ENCODE results near the gene GSN.

Gene GSN

DNA sequence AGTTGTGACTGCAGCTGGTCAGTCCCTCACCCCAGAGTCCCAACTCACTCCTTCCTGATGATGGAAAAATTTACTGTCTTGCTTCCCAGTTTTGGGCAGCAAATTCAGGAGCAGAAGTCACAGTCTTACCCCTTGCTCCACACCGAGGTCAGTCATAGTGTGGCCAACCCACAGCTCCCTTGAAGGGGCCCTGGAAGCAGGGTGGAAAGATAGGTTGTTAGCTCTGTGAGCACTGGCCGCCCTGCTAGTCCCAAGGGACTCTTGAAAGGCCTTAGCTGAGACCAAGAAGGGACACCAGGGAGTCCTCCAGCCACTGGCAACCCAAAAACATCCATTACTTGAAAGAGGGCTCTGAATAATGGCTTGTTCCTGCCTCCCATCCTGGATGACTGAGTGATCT, 40.0 kb downstream of the GSN start:
- Histone ChIP-seq H3K9me2 (ENCODE audit: low read depth, low read length) (no peaks in the 10 kb centered on the region), H3K9ac (ENCODE audit: low read length) (no peak overlapping the region), H3K27me3 (ENCODE audit: insufficient read depth, low read length) (no peaks in the 10 kb centered on the region; the same call in 1 of the 2 replicates), H3K4me1 (ENCODE audit: insufficient read depth, low read length, severe bottlenecking) (no peaks in the 10 kb centered on the region), H3K9me3 (ENCODE audit: low read length) (no peaks in the 10 kb centered on the region), H3F3A (ENCODE audit: insufficient read depth, low read length) (no peaks in the 10 kb centered on the region), H2AFZ (ENCODE audit: low read length) (no peak overlapping the region), H3K36me3 (ENCODE audit: insufficient read depth, low read length) (no peaks in the 10 kb centered on the region), H3K4me2 (ENCODE audit: low read length) (no peak overlapping the region), H3K79me2 (ENCODE audit: insufficient read depth, low read length) (no peaks in the 10 kb centered on the region), H3K4me3 (ENCODE audit: low read depth, low read length, poor library complexity, severe bottlenecking) (no peak overlapping the region), H3K27ac (ENCODE audit: low read depth, low read length, poor library complexity, severe bottlenecking) (no peak overlapping the region), H4K20me1 (ENCODE audit: insufficient read depth, low read length) (no peaks in the 10 kb centered on the region)
- TF ChIP-seq EZH2 (IDR thresholded peaks at IDR 0.05; ENCODE audit: borderline replicate concordance, low read length): no peak

DNA sequence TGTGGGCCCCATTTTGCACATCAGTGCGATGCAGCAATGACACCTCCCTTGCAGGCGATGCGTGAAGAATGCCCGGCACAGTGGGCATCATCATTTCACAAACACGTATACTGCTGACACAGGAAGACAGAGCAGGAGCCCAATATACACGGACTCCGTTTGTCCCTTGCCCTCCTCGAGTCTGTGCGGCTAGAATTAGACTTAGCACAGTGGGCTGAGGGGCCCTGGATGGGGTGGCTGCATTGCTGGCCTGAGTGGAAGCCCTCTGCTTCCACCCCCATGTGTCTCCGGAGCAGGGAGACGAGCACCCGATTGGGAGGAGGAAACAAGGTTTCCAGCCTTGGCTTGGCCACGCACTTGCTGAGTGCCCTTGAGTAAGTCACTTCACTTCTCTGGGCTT, 40.8 kb downstream of the GSN start:
- no peaks in the 10 kb centered on the region for H3K79me2 ChIP-seq (ENCODE audit: insufficient read depth, low read length)
- no peaks in the 10 kb centered on the region for H4K20me1 ChIP-seq (ENCODE audit: insufficient read depth, low read length)
- H3K9me3 ChIP-seq (ENCODE audit: low read length): no peaks in the 10 kb centered on the region
- H3K27me3 ChIP-seq (ENCODE audit: insufficient read depth, low read length): no peaks in the 10 kb centered on the region; the same call in 1 of the 2 replicates
- H3F3A ChIP-seq (ENCODE audit: insufficient read depth, low read length): no peaks in the 10 kb centered on the region
- no peak overlapping the region for H3K4me2 ChIP-seq (ENCODE audit: low read length)
- no peak overlapping the region for H3K4me3 ChIP-seq (ENCODE audit: low read depth, low read length, poor library complexity, severe bottlenecking)
- no peaks in the 10 kb centered on the region for H3K9me2 ChIP-seq (ENCODE audit: low read depth, low read length)
- no peaks in the 10 kb centered on the region for H3K4me1 ChIP-seq (ENCODE audit: insufficient read depth, low read length, severe bottlenecking)
- TF ChIP-seq EZH2 (IDR thresholded peaks at IDR 0.05; ENCODE audit: borderline replicate concordance, low read length): no peak
- TF ChIP-seq, protein P1, sequence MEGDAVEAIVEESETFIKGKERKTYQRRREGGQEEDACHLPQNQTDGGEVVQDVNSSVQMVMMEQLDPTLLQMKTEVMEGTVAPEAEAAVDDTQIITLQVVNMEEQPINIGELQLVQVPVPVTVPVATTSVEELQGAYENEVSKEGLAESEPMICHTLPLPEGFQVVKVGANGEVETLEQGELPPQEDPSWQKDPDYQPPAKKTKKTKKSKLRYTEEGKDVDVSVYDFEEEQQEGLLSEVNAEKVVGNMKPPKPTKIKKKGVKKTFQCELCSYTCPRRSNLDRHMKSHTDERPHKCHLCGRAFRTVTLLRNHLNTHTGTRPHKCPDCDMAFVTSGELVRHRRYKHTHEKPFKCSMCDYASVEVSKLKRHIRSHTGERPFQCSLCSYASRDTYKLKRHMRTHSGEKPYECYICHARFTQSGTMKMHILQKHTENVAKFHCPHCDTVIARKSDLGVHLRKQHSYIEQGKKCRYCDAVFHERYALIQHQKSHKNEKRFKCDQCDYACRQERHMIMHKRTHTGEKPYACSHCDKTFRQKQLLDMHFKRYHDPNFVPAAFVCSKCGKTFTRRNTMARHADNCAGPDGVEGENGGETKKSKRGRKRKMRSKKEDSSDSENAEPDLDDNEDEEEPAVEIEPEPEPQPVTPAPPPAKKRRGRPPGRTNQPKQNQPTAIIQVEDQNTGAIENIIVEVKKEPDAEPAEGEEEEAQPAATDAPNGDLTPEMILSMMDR (IDR thresholded peaks at IDR 0.05; ENCODE audit: low read length): no peak
- no peak overlapping the region for H3K9ac ChIP-seq (ENCODE audit: low read length)
- no peak overlapping the region for H3K27ac ChIP-seq (ENCODE audit: low read depth, low read length, poor library complexity, severe bottlenecking)
- H3K36me3 ChIP-seq (ENCODE audit: insufficient read depth, low read length): no peaks in the 10 kb centered on the region
- no peak overlapping the region for H2AFZ ChIP-seq (ENCODE audit: low read length)

DNA sequence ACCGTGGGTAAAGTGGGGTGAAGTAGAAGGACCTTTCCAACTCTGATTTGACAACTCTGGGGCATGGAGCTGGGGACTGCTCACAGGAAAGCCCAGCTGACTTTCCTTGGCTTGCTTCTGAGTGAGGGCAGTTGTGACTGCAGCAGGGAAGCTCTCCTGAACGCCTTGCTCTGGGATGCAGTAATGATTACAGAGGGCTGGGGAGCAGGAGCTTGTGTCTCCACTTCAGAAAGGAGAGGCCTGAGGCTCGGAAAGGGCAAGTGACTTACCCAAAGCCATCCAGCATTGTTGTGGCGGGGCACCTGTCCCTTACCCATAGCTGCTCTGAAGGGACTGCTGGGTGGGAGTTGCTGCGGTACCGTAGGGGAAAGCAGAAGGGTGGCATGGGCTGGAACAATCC, 41.2 kb downstream of the GSN start:
- no peaks in the 10 kb centered on the region; the same call in 1 of the 2 replicates for H3K27me3 ChIP-seq (ENCODE audit: insufficient read depth, low read length)
- H3K9me2 ChIP-seq (ENCODE audit: low read depth, low read length): no peaks in the 10 kb centered on the region
- H2AFZ ChIP-seq (ENCODE audit: low read length): no peak overlapping the region
- TF ChIP-seq, protein P1 (IDR thresholded peaks at IDR 0.05; ENCODE audit: low read length): no peak
- no peak for TF ChIP-seq EZH2 (IDR thresholded peaks at IDR 0.05; ENCODE audit: borderline replicate concordance, low read length)
- H3K4me2 ChIP-seq (ENCODE audit: low read length): no peak overlapping the region
- H3K4me1 ChIP-seq (ENCODE audit: insufficient read depth, low read length, severe bottlenecking): no peaks in the 10 kb centered on the region
- H3K9ac ChIP-seq (ENCODE audit: low read length): no peak overlapping the region
- no peaks in the 10 kb centered on the region for H4K20me1 ChIP-seq (ENCODE audit: insufficient read depth, low read length)
- H3F3A ChIP-seq (ENCODE audit: insufficient read depth, low read length): no peaks in the 10 kb centered on the region
- H3K27ac ChIP-seq (ENCODE audit: low read depth, low read length, poor library complexity, severe bottlenecking): no peak overlapping the region
- H3K4me3 ChIP-seq (ENCODE audit: low read depth, low read length, poor library complexity, severe bottlenecking): no peak overlapping the region
- no peaks in the 10 kb centered on the region for H3K79me2 ChIP-seq (ENCODE audit: insufficient read depth, low read length)
- no peaks in the 10 kb centered on the region for H3K9me3 ChIP-seq (ENCODE audit: low read length)
- no peaks in the 10 kb centered on the region for H3K36me3 ChIP-seq (ENCODE audit: insufficient read depth, low read length)

DNA sequence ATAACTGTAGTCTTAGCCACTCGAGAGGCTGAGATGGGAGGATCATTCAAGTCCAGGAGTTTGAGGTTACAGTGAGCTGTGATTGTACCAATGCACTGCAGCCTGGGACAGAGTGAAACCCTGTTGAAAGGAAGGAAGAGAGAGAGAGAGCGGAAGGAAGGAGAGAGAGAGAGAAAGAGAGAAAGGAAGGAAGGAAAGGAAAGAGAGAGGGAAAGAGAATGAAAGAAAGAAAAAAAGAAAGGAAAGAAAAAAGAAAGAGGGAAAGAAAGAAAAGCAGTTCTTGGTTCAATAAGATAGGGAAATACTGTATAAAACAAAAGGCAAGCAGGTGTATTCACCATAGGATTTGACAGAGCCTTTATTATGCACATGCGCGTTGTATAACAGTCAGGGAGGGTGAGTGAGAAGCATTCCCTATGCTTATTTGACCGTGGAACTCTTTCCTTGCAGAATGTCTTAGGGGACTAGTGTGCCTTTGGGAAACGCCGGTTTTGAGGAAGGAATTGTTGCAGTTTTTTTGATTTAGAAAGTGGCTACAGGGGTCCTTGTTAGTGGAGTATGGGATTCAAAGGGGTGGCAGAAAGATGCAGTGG, 42.0 kb downstream of the GSN start:
- no peak overlapping the region for H3K27ac ChIP-seq (ENCODE audit: low read depth, low read length, poor library complexity, severe bottlenecking)

More for the DNA sequence above, 42.0 kb downstream of the GSN start:
- Histone ChIP-seq H3K79me2 (ENCODE audit: insufficient read depth, low read length) (no peaks in the 10 kb centered on the region), H3K4me3 (ENCODE audit: low read depth, low read length, poor library complexity, severe bottlenecking) (no peak overlapping the region), H4K20me1 (ENCODE audit: insufficient read depth, low read length) (no peaks in the 10 kb centered on the region), H3K4me2 (ENCODE audit: low read length) (no peak overlapping the region), H3K9me3 (ENCODE audit: low read length) (no peaks in the 10 kb centered on the region), H3K9ac (ENCODE audit: low read length) (no peak overlapping the region), H2AFZ (ENCODE audit: low read length) (no peak overlapping the region), H3K9me2 (ENCODE audit: low read depth, low read length) (no peaks in the 10 kb centered on the region), H3F3A (ENCODE audit: insufficient read depth, low read length) (no peaks in the 10 kb centered on the region), H3K27me3 (ENCODE audit: insufficient read depth, low read length) (no peaks in the 10 kb centered on the region; the same call in 1 of the 2 replicates), H3K4me1 (ENCODE audit: insufficient read depth, low read length, severe bottlenecking) (no peaks in the 10 kb centered on the region), H3K36me3 (ENCODE audit: insufficient read depth, low read length) (no peaks in the 10 kb centered on the region)
- no peak for TF ChIP-seq EZH2 (IDR thresholded peaks at IDR 0.05; ENCODE audit: borderline replicate concordance, low read length)
- TF ChIP-seq, protein P1 (IDR thresholded peaks at IDR 0.05; ENCODE audit: low read length): no peak

Data from OCI-LY1 (cell line).